ENCODE measurements around the gene FABP1. TPM values are rescaled to one million over a fixed set of nuclear protein-coding genes. Genes with fewer than 3 reads are reported as not detected.

The FABP1 gene
- not detected in 2 replicates for total RNA-seq

DNA sequence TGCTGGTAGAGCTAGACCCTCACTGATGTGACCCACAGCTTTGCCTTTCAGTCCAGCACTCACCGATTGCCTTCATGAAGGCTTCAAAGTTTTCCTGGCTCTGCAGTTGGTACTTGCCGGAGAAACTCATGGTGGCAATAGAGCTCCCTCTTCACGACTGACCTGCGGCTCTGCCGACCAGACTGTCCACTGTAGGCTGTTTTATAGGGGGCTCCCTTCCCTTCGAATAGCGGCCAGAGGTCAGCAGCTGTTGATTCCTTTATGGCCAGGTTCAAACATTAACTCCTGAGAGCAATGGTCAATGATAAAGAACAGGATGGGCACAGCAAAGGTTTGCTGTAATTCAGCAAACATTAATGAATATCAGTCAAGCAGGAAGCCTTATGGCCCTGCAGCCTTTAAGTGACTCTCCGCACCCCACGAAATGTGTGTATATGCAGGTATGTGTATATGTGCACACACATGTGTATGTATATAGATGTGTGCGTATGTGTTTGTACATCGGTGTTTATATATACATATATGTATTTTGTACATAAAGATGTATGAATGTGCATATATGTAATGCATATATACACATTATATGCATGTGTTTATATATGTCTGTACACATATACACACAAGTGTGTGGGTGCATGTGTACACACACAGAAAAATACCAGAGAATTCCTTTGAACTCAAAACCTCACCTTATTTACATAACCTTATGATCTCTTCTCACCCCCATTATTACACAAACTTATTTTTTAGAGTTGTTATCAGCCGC is at the start of gene FABP1:
FABP1 (minus strand) TSS at position 175 of the 766 bp plus-strand sequence; CDS start at position 130, 45 bp downstream.
- TF ChIP-seq, protein P1, sequence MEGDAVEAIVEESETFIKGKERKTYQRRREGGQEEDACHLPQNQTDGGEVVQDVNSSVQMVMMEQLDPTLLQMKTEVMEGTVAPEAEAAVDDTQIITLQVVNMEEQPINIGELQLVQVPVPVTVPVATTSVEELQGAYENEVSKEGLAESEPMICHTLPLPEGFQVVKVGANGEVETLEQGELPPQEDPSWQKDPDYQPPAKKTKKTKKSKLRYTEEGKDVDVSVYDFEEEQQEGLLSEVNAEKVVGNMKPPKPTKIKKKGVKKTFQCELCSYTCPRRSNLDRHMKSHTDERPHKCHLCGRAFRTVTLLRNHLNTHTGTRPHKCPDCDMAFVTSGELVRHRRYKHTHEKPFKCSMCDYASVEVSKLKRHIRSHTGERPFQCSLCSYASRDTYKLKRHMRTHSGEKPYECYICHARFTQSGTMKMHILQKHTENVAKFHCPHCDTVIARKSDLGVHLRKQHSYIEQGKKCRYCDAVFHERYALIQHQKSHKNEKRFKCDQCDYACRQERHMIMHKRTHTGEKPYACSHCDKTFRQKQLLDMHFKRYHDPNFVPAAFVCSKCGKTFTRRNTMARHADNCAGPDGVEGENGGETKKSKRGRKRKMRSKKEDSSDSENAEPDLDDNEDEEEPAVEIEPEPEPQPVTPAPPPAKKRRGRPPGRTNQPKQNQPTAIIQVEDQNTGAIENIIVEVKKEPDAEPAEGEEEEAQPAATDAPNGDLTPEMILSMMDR (IDR thresholded peaks at IDR 0.05), result no peak

DNA sequence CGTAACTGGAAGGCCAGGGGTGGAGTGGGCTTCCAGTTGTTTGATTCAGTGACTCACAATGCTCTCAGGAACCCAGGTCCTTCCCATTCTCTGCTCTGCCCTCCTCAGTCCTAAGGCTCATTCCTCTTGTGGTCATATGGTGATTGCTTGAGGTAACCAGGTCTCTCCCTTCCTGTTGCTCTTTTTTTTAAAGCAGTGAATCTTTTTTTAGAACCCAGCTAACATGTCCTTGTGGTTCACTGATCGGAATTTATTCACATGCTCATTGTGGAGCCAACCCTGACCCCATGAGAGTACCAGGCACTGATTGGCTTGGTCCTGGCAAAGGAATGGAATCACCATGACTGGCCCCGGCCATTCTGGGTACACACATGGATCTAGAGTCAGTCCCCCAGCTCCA is 49.7 kb upstream of the FABP1 start:
- intact Hi-C loops (cut with micrococcal nuclease), result no loop called here
- no peak overlapping the region for H3K27ac Mint-ChIP-seq

More for the DNA sequence above, at the start of gene FABP1:
- no peak within 1 kb of the TSS for H3K4me3 Mint-ChIP-seq
- H3K36me3 Mint-ChIP-seq (ENCODE audit: low read depth), result no peaks in the 10 kb centered on the region
- no peaks in the 10 kb centered on the region for H3K9me3 Mint-ChIP-seq
- peaks cover 19% of the 10 kb centered on the region for H3K27me3 Mint-ChIP-seq
- H3K27ac Mint-ChIP-seq, result no peak within 1 kb of the TSS
- CTCF ChIA-PET, result no interaction called here
- ATAC-seq (ENCODE audit: low read depth), result no peak
- intact Hi-C loops (cut with micrococcal nuclease), result no loop called here
- POLR2A ChIA-PET, result no interaction called here
- no peaks in the 10 kb centered on the region for H3K4me1 Mint-ChIP-seq
- DNase-seq, result no peak

DNA sequence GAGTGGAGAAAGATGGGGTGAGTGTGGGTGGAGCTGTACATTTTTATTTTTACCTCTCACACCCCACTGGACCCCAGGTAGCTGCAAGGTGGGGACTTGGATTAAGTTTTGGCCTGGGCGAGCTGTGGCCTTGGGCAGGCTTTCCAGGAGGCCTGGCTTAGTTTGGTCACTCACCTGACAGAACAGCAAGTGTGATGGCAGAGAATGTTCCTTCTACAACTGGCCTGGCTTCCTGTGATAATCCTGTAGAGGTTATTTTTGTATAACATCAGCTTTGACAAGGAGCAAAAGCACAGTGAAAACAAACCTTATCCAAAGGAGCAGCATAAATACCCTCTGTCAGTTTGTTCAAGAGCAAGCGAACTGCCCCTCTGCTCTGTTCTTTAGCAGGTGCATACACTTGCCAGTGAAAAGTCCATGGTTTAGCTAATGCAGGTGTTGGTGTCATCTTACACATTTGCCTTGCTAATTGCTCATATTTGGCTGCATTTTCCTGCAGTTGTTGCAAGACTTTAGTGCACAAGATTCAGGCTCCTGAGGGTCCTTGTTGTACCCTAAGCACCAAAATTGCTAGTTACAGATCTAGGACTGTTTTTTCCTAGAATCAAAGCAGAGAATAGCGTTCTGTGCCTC is 48.6 kb upstream of the FABP1 start:
- ChIA-PET POLR2A (no interaction called here), CTCF (no interaction called here)
- ATAC-seq (ENCODE audit: low read depth), result no peak
- Mint-ChIP-seq H3K27ac (no peak overlapping the region), H3K9me3 (no peaks in the 10 kb centered on the region), H3K4me3 (no peak overlapping the region), H3K36me3 (ENCODE audit: low read depth) (no peaks in the 10 kb centered on the region), H3K4me1 (peaks cover 1% of the 10 kb centered on the region), H3K27me3 (peaks cover under 1% of the 10 kb centered on the region)
- intact Hi-C loops (cut with micrococcal nuclease), result no loop called here
- DNase-seq, result no peak
- TF ChIP-seq, protein P1 (IDR thresholded peaks at IDR 0.05), result no peak

More for the DNA sequence above, 49.7 kb upstream of the FABP1 start:
- TF ChIP-seq, protein P1 (IDR thresholded peaks at IDR 0.05), result no peak
- ATAC-seq (ENCODE audit: low read depth) (no peak), DNase-seq (no peak)
- ChIA-PET POLR2A (no interaction called here), CTCF (no interaction called here)
- Mint-ChIP-seq H3K4me3 (no peak overlapping the region), H3K9me3 (no peaks in the 10 kb centered on the region), H3K4me1 (peaks cover 12% of the 10 kb centered on the region), H3K27me3 (no peaks in the 10 kb centered on the region), H3K36me3 (ENCODE audit: low read depth) (no peaks in the 10 kb centered on the region)

DNA sequence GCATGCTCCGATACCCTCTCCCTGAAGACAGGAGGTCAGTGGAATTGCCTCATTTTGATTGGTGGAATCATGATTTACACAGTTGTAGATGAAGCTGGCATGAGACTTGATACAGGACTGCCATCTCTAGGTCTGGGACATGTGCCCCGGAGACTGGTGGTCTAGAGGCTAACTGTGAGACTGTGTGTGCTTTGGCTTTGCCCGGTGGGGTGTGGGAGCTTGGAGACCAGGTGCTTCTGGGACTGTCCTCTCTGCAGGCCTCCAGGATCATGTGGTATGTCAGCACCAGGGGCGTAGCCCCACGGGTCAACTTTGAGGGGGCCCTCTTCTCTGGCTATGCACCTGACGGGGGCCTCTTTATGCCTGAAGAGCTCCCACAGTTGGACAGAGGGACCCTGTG is 45.0 kb upstream of the FABP1 start:
- TF ChIP-seq, protein P1 (IDR thresholded peaks at IDR 0.05), result no peak
- Mint-ChIP-seq H3K36me3 (ENCODE audit: low read depth) (no peaks in the 10 kb centered on the region), H3K27ac (no peak overlapping the region), H3K27me3 (peaks cover 3% of the 10 kb centered on the region), H3K4me3 (no peak overlapping the region), H3K9me3 (no peaks in the 10 kb centered on the region), H3K4me1 (no peaks in the 10 kb centered on the region)
- DNase-seq, result no peak
- intact Hi-C loops (cut with micrococcal nuclease), result no loop called here
- ChIA-PET CTCF (interaction anchor here (1.2 kb wide), 1 partner anchor 13 kb away, joined by 4 read pairs; no protein-coding TSS in a partner anchor), POLR2A (interaction anchor here (0.6 to 1.5 kb wide), 2 partner anchors 19 to 156 kb away, joined by 3 read pairs; no protein-coding TSS in a partner anchor)
- no peak for ATAC-seq (ENCODE audit: low read depth)

DNA sequence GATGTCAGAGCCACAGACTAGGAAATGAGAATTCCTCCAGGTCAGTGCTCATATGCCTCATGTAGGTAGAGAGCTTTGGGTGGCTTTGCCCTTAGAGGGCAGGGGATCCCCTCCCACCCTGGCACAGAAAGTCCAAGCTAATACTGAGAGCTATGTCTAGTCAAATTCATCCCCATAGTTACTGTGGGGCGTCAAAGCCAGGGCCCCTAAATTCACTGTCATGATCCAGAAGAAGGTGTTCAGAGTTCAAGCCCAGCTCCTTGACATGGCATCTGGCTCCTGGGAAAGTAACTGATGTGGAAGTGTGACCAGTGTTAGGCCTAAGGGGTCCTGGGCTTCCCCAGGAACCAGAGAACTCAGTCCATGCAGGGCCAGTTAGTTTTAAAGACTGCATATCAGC is 44.1 kb upstream of the FABP1 start:
- Mint-ChIP-seq H3K27ac (no peak overlapping the region), H3K4me3 (no peak overlapping the region)

More for the DNA sequence above, 44.1 kb upstream of the FABP1 start:
- ATAC-seq (ENCODE audit: low read depth), result no peak
- Mint-ChIP-seq H3K36me3 (ENCODE audit: low read depth) (no peaks in the 10 kb centered on the region), H3K4me1 (no peaks in the 10 kb centered on the region), H3K27me3 (peaks cover 3% of the 10 kb centered on the region), H3K9me3 (no peaks in the 10 kb centered on the region)
- intact Hi-C loops (cut with micrococcal nuclease), result no loop called here
- no peak for DNase-seq
- TF ChIP-seq, protein P1 (IDR thresholded peaks at IDR 0.05), result no peak
- CTCF ChIA-PET, result no interaction called here
- POLR2A ChIA-PET, result interaction anchor here (1.5 kb wide), 1 partner anchor 155 kb away, joined by 3 read pairs; no protein-coding TSS in a partner anchor

Measured in activated B cell treated with CpG ODN at 0.5 μM for 24 hours (primary cell).